OCI-M1 (cell line): ENCODE data around the gene FBXL17.

Experiments
- DNase-seq: peaks from one replicate; lab custom pipeline; 2025; lab: John Stamatoyannopoulos, UW

The FBXL17 gene

DNA sequence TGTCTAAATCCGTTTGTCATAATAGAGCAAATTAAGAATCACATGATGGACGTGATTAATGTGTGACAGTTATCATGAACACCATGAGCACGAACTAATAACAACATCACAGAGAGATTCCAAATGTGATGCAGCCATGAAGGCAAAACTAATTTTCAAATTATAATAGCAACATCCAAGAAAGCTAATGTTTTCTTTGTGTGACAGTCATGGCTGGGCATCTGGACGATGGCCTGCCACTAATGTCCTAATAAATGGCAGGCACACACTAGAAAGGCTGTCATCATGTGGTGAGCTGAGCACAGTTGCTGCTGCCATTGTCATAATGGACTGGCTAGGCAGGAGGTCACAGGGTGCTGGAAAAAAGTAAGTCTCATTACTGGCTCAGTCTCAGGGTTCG is 431.1 kb downstream of the FBXL17 start:
- DNase-seq: no peak

DNA sequence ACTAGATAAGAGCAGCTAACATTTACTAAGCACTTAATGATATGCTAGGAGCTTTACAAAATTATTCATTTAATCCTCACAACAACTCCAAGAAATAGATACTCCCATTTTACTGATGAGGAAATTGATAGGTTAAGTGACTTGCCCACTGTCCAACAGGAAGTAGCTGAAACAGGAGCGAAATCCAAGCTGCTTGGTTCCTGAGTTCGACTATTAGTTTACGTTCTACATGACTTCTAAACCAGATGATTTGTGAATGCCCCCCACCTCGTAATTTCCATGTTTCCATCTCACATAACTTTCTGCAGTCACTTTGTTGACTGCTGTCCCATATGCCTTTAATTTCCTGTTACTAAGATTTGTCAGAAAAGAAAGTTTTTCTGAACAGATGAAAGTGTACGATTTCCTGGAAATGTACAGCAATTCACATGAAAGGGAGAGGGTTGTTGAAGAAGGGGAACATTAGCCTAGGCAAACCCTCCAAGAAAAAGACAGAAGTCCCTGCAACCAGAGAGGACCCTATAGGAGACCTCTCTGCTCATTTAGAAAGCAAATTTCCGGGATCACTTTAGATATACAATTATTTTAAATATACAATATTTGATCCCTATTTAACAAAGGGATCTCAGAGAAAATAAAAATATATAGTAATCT is 432.1 kb downstream of the FBXL17 start:
- DNase-seq: peak; percentile 85

DNA sequence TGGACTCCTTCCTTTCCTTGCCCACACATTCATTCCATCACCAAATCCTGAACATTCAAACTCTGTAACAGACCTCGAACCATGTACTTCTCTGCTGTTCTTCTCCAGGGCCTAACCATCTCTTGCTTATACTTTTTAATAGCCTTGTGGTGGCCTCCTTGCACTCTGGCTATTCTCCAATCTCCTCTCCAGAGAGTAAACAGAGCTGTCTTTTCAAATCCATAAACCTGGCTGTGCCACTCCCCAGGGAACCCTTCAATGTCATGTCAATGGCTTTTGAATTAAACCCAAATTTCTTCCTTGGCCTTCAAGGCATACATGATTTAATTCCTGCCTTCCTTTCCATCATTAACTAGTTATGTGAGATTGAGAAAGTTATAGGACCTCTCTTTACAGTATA is 433.5 kb downstream of the FBXL17 start:
- DNase-seq: no peak

DNA sequence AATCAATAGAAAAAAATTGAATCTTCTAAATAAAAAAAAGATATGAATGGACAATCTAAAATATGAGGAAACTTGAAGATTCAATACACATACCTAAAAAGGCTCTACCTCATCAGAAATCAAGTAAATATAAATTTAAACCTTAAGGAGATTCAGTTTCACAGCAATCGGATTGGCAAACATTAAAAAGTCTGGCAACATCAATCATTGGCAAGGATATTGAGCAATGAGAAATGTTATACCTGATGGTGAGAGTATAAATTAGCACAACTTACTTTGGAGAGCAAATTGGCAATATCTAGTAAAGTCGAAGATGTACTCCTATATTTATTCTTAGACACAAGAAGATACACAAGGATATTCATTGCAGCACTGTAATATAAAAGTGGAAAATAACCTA is 436.8 kb downstream of the FBXL17 start:
- no peak for DNase-seq

DNA sequence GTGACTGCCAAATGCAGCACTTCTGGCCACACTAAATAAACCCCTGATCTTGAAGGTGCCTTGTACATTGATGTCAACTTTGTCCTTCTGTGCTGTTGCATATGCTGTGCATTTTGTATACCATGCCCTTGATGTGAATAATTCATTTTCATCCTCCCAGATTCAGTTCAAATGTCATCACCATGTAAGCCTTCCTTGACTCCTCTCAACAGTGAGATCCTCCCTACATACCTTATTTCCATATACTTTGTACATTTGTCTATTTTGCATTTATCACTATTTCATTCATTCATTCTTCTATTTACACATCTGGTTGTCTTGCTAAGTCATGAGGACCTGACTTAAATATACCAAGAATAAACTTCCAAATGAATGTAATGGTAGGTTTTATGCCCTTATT is 438.0 kb downstream of the FBXL17 start:
- no peak for DNase-seq

DNA sequence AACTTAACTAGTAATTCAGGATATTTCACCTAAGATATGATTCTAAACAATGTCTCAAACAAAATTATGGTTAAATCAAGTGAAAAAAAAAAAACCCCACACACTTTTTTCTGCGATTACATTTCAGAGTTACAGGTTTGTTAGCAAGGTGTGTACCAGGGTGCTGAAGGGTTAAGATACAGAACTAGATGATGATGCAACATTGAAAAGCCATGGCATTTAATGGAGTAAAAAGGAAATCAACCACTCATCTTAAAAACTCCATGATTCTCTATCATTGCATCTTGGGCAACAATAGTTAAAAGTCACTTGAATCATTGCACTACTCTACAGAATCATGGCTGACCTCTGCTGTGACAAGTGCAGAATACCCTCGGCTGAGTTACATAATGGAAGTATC is 440.9 kb downstream of the FBXL17 start:
- no peak for DNase-seq

DNA sequence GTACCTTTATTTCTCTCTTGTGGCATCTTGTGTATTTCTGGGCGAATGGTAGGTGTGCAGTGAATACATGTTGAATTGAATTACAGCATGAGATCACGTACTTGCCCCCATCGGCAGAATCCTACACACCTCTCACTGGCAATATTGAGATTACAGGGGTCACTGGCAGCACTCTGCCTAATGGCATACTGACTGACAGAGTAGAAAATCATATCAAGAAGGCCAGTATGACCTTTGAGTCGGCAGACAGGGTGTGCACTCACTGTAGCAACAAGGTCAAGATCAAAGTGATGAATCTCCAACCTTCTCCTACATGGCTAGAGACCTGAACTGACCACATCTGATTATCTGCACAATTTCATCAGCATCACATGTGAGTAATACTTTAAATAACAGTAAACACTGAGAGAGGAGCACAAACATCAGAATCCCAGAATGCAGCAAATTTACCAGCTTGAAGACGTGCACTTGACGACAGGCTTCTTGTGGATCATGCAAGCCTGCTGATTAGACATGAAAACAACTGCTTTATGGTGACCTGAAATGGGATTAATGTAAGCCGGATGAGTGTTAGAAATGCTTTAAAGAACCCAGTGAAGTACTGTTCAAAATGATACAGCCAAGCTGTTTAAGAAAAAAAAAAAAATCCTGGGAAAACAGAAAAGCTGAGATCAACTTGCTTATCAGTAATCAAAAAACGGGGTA is 444.1 kb downstream of the FBXL17 start:
- DNase-seq: no peak

DNA sequence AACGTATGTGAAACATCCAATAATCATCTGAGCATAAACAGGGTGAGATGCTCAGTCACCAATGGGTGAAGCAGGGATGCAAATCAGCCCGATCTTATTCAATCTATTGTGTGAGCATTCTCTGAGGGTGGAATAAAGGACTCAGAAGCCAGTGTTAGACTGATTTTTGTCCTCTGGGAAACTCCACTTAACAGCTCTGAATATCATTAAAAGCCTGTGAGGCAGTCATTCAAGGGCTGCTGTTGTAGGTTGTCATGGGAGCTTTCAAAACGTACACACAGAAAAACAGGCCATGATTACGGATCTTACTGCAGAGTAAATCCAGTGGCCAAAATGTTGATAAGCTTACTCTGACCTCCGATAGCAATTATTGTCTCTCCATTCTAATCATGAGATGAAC is 444.7 kb downstream of the FBXL17 start:
- no peak for DNase-seq

DNA sequence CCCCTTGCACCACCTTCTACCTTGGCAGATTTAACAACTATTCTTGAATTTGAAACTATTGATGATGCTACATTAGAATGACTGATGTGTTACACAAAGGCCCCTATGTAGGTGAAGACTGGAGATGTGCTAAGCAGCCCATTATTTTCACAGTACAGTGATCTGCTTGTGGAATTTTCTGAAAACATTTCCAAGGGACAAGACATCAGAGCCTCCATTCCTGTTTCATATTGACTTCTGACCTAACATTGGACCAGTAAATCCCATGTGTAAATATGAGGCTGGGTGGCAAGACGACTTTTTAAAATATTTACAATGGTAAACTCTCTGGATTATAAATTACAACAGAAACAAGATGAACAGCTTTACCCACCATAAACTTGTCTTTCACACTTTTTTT is 445.4 kb downstream of the FBXL17 start:
- no peak for DNase-seq

DNA sequence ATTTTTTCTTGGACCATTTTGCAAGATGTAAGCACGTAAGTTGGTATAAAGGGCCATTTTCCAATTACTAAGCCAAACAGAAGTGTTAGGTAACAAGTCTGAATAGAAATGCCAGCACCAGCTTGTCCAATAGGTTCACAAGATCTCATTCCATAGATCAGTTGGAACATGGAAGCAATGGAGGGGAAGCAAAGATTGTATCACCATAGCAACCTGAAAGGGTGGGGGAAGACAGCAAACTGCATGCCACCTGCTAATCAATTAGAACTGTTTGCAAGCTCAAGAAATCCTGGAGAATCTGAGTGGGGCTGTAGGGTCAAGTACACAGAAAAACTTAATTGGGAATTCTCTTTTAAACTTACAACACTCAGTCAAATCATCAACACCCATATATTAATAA is 446.3 kb downstream of the FBXL17 start:
- DNase-seq: no peak

DNA sequence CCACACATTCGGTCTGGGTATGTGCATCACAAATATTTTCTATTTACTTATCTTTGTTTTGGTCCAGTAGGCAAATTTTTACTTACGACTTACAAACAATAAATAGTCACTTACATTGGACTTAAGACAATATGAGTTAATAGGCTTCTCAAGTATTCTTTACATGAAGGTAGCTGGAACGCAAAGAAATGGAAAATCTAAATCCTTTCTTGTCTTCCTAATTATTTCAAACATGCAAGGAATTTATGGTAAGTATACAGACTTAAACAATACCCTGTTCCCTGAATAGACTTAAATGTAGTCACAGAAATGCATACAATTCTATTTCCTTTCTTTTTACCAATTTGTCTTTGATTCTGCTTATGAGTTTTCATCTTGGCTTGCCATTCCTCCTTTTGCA is 448.6 kb downstream of the FBXL17 start:
- DNase-seq: no peak

DNA sequence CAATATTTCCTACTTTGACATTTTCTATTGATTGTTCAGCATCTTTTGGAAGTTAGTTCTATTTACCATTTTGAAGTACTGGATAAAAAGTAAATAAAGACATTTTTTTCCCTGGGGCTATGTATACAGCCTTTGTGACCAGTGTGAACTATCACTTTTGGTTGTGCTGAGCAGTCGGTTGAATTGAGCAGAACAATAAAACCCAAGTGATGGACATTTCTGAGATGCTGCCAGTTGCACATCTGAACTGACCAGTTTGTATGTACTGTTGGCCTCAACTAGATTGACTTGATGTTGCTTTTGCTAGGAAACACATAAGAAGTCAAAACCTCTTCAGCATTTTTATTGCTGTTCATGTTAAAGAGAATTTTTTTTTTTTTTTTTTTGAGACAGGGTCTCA is 451.0 kb downstream of the FBXL17 start:
- DNase-seq: no peak

DNA sequence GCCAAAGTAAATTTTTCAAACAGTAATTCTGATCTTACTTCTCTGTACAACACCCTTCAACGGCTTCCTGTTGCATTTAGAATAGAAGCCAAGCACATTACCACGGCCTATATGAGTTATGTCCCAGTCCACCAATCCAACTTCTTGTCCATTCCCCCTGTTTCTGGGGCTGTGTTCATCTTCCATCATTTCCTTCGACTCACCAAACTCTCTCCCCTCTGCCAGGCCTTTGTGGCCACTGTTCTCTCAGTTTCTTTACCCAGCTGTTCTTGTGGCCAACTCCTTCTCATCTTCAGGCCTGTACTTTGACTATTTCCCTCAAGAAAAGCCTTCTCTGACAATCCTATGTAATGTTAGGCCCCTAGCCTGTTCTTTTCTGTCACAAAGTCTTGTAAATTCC is 451.8 kb downstream of the FBXL17 start:
- no peak for DNase-seq

DNA sequence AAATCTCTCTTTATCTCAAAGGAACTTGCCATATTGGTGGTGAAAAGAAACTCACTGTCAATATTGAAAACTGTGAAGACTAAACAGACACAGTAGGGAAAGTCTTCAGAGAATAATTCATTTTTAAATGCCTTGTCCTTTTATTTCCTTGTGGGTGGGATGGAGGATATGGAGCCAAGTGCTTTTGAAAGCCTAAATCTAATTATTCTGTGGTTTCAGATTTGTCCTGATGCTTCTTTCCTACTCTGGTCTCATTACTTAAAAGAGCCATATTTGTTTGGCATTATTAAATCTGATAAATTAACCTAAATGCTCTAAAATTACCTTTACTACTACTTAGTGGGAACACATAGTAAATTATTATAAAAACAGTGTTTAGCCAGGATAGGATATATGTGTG is 452.8 kb downstream of the FBXL17 start:
- DNase-seq: no peak

DNA sequence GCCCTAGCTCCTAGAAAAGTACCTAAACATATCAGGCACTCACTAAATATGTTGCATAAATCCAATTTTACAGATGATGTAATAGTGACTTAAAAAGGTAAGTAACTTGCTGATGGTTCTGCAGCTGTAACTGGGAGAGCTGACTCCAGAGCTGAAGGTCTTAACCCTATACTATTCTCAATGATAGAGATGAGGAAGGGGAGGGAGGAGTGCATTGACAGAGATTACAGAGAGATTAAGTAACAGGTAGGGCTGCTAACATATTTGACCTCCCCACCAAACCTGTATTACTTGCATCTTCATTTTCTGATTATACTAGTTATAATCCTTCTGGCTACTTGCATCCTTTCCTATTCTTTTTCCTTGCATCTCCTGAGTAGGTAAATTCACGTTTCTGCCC is 455.8 kb downstream of the FBXL17 start:
- DNase-seq: no peak

DNA sequence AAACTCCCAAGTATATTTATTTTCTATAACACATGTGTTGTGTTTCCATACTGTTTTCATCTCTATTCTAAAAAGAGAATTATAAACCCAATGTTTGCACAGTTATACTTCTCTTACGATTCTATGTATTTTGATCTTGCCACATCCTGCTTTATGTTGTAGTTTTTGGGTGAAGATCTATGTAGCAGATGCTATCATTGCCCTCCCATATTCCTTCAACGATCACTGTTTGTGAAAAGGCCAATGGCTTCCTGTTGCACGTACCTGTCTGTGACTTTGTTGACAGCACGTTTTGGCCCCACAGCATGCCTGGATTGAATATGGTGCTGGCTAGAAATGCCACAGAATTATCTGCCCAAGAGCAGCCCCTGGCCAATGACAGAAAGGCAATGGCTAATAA is 456.7 kb downstream of the FBXL17 start:
- no peak for DNase-seq

DNA sequence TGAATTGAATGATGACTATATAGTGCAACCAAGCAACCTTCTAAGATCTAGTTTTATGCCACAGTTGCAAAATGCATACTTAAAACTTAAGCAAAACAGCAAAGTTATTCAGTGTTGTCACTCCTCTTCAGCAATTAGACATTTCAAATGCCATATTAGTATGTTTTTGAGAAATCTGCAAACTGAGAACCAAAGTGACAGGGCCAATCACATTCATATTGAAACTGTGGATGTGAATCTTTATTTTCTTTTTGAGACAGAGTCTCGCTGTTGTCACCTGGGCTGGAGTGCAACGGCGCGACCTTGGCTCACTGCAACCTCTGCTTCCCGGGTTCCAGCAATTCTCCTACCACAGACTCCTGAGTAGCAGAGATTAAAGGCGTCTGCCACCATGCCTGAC is 461.9 kb downstream of the FBXL17 start:
- no peak for DNase-seq

DNA sequence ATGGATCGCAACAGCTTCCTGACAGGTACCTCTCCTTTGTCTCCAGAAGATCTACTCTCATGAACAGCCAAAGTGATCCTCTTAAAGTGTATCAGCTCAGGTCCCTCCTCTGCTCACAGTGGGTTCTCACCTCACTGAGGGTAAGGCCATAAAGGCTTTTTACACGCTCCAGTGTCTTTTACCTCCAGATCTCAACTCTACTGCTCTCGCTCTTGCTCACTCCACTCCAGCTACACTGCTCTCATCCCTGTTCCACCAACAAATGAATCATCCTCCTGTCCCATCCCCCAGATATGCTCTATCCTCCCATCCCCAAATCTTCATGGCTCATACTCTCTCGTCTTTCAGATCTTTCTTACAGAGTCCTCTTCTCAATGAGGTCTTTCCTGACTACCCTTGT is 462.5 kb downstream of the FBXL17 start:
- no peak for DNase-seq

DNA sequence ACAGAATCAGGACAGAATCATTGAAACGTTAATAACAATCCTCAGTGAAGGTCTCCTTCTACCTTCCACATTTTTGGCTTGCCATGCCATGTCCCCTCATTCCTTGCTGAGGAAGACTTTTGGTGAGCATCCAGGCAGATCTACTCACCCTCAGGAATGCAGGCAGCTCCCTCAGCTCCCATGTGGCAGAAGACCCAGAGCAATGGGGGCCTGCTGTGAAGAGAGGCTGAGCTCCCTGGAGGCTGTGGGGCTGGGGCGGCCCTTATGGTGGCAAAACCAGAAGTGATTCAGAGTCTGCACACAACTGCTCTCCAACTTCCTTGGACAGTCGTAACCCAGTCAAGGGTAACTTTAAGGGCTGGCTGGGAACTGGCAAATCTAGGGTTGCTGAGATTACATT is 463.9 kb downstream of the FBXL17 start:
- no peak for DNase-seq

DNA sequence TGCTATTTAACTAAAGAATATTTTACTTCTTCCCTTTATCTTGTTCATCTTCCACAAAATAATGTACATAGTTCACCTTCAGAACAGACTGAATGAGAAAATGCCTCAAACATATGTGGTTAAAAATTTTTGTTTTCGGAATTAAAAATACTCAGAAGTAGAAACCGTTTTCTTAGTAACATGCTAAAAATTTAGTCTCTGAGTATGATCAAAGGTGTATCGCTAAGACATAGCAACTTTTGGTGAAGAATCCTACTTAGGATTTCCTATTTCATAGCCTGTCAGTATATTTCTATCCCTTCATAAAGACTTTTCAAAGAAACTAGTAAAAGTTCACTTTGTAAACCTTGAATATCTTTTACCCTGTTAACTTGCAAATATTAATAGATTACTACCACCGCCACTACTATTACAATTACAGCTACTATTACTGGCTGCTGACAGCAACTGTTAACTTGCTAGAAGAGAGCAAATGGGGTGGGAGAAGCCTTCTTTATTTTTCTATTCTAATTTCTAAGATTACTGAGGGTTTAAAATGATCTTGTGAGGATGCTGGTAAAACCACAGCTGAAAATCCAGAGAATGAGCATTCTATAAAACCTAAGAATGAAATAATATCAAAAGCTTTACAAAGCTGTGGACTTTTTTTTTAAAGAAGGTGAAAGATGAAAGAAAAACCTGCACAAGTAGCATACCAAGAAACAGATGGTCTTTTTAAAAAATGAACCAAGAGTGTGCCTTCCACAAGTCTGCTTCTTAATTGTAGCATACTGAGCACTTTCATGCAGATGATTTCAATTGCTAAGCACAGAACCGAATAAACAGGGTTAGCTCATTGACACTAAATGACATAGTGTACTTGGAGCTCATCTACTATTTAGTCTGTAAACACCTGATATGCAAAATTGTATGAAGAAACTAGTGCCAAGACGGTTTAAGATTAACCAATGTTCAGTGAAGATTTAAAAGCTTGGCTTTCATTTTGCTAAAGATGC is 464.9 kb downstream of the FBXL17 start:
- DNase-seq: no peak

DNA sequence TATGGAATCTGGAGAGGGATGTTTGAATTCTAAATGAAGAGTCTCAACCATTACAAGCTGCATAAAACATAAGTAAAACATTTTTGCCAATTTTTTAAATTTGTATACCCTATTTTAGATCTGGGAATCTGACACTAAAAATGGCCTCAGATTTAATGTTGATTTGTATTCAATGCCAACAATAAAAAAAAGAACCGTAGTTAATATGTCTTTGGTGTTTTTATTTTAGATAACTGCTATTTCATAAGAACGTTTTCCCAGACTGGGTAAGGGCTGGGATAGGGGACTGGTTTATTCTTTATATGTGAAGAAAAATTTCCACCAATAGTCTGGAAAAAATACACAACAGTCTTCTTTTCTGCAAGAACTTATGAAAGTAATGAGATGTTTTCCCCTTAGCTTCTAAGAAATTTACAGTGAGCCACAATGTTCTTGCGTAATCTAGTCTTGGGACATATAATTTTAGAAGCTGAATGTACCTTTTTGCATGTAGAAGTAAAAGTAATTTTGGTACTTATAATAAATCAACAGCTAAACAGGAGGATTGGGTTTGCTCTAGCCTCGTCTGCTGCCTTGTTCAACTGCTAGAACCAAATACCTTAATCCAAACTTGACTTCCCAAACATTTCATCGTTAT is 466.6 kb downstream of the FBXL17 start:
- DNase-seq: peak; percentile 32

DNA sequence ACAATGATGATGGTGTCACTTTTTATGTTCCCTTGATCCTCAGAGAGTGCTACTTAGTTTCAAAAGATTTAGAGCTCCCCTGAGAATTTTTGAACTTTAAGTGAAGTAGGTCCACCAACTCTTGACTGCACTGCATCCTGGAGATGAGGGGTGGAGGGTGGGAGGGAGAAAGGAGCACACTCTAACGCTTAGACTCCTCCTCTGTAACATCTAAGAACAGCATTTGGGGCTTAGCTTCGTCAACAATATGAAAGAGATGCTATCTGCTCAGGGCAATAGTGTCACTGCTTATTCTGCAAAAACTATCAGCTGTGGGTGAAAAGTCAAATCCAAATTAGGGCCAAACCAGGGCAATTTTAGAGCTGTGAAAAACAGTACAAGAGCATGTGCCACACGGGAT is 468.4 kb downstream of the FBXL17 start:
- no peak for DNase-seq
